WTC11 (cell line): ENCODE measurements around the gene ING5.

Experiments used
- CTCF ChIP-seq: fragments of 200-600 bp; IDR thresholded peaks from 2 replicates; pipeline ENCODE4 v1.8.0; 2022; ENCODE audit warnings: antibody characterized with exemption
- ESRRA ChIP-seq: sonication (generic); formaldehyde crosslinking; IDR thresholded peaks from 2 replicates; pipeline ENCODE4 v1.8.1; 2022; ENCODE audit warnings: mild to moderate bottlenecking, missing genetic modification reagents, borderline replicate concordance
- HMGXB4 ChIP-seq: sonication (generic); formaldehyde crosslinking; IDR thresholded peaks from 2 replicates; pipeline ENCODE4 v1.8.1; 2023; ENCODE audit warnings: mild to moderate bottlenecking, moderate library complexity, missing genetic modification reagents
- MAX ChIP-seq: sonication (generic); formaldehyde crosslinking; IDR thresholded peaks from 2 replicates; pipeline ENCODE4 v1.8.0; 2022; ENCODE audit warnings: mild to moderate bottlenecking, missing genetic modification reagents
- NR2C2 ChIP-seq: sonication (generic); formaldehyde crosslinking; IDR thresholded peaks from 2 replicates; pipeline ENCODE4 v1.8.0; 2022; ENCODE audit warnings: mild to moderate bottlenecking, missing genetic modification reagents
- SP1 ChIP-seq: sonication (generic); formaldehyde crosslinking; conservative IDR thresholded peaks from 2 replicates; pipeline ENCODE4 v1.8.1; 2022; ENCODE audit warnings: missing genetic modification reagents
- TCF7 ChIP-seq: sonication (generic); formaldehyde crosslinking; IDR thresholded peaks from 2 replicates; pipeline ENCODE4 v1.8.0; 2022; ENCODE audit warnings: mild to moderate bottlenecking, low read depth, missing genetic modification reagents, moderate library complexity
- TEAD4 ChIP-seq: sonication (generic); formaldehyde crosslinking; IDR thresholded peaks from 2 replicates; pipeline ENCODE4 v1.8.0; 2022; ENCODE audit warnings: mild to moderate bottlenecking, missing genetic modification reagents
- TF ChIP-seq, protein P1 (sequence below): sonication (generic); formaldehyde crosslinking; IDR thresholded peaks from 2 replicates; pipeline ENCODE4 v1.8.1; 2022; ENCODE audit warnings: low read depth, mild to moderate bottlenecking, moderate library complexity, missing genetic modification reagents, borderline replicate concordance
- TF ChIP-seq, protein P2 (sequence below): sonication (generic); formaldehyde crosslinking; IDR thresholded peaks from 2 replicates; pipeline ENCODE4 v1.8.1; 2023; ENCODE audit warnings: mild to moderate bottlenecking, missing genetic modification reagents, moderate library complexity
- TF ChIP-seq, protein P3 (sequence below): sonication (generic); formaldehyde crosslinking; conservative IDR thresholded peaks from 2 replicates; pipeline ENCODE4 v1.8.1; 2023; ENCODE audit warnings: mild to moderate bottlenecking, low read depth, missing genetic modification reagents, moderate library complexity

DNA sequence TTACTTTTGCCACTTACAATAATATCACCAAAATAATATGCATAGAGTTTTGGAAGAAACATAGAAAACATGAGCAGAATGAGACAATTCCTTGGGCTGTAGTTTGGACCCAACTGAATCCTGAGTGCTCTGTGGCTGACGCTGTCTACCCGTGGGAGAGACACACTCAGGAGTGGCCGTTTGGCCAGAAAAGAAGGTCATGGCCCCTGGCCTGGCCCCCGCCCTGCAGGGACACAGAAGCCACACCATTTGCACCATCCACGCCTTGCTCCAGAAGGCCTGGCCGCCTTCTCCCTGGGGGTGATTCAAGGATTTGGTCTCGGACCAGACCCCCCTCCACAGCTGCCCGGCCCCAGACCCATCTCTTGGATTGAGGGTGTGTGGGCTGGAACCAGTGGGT, 26.2 kb downstream of the ING5 start:
- TF ChIP-seq CTCF (no peak), SP1 (CRISPR knock-in tag) (no peak), TEAD4 (CRISPR knock-in tag) (no peak), MAX (CRISPR knock-in tag) (no peak), HMGXB4 (CRISPR knock-in tag) (no peak), NR2C2 (CRISPR knock-in tag) (no peak), ESRRA (CRISPR knock-in tag) (no peak), TCF7 (CRISPR knock-in tag) (no peak)
- TF ChIP-seq, protein P1, sequence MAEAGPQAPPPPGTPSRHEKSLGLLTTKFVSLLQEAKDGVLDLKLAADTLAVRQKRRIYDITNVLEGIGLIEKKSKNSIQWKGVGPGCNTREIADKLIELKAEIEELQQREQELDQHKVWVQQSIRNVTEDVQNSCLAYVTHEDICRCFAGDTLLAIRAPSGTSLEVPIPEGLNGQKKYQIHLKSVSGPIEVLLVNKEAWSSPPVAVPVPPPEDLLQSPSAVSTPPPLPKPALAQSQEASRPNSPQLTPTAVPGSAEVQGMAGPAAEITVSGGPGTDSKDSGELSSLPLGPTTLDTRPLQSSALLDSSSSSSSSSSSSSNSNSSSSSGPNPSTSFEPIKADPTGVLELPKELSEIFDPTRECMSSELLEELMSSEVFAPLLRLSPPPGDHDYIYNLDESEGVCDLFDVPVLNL: no peak
- TF ChIP-seq, protein P2, sequence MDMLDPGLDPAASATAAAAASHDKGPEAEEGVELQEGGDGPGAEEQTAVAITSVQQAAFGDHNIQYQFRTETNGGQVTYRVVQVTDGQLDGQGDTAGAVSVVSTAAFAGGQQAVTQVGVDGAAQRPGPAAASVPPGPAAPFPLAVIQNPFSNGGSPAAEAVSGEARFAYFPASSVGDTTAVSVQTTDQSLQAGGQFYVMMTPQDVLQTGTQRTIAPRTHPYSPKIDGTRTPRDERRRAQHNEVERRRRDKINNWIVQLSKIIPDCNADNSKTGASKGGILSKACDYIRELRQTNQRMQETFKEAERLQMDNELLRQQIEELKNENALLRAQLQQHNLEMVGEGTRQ (CRISPR knock-in tag): no peak
- TF ChIP-seq, protein P3, sequence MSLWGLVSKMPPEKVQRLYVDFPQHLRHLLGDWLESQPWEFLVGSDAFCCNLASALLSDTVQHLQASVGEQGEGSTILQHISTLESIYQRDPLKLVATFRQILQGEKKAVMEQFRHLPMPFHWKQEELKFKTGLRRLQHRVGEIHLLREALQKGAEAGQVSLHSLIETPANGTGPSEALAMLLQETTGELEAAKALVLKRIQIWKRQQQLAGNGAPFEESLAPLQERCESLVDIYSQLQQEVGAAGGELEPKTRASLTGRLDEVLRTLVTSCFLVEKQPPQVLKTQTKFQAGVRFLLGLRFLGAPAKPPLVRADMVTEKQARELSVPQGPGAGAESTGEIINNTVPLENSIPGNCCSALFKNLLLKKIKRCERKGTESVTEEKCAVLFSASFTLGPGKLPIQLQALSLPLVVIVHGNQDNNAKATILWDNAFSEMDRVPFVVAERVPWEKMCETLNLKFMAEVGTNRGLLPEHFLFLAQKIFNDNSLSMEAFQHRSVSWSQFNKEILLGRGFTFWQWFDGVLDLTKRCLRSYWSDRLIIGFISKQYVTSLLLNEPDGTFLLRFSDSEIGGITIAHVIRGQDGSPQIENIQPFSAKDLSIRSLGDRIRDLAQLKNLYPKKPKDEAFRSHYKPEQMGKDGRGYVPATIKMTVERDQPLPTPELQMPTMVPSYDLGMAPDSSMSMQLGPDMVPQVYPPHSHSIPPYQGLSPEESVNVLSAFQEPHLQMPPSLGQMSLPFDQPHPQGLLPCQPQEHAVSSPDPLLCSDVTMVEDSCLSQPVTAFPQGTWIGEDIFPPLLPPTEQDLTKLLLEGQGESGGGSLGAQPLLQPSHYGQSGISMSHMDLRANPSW (CRISPR knock-in tag): no peak
